Measurements from ENCODE around the gene MUC20. TPM values are rescaled to one million over a fixed set of nuclear protein-coding genes. Genes with fewer than 3 reads are reported as not detected.

Gene MUC20
- total and polyA plus RNA-seq, 2 donors (not counting 1 experiment from before 2014, with no cell fraction given) = 0.54 to 0.66 TPM

- no peak overlapping the region for H2AFZ ChIP-seq (ENCODE audit: low read length)
- no peak overlapping the region for H3K27ac ChIP-seq (ENCODE audit: insufficient read depth, low read length)
- no peak overlapping the region for H3K9ac ChIP-seq (ENCODE audit: insufficient read depth, low read length)
- no peak overlapping the region for H3K4me3 ChIP-seq (replicated peaks in 1 of 4; ENCODE audit: control extremely low read depth in 1 of 4, insufficient read depth in 1 of 4, low read depth in 3 of 4, low read length in 4 of 4)
- peaks cover 1% of the 10 kb centered on the region for H4K20me1 ChIP-seq (ENCODE audit: control insufficient read depth, extremely low read depth, insufficient read depth, low read length)
- H3K9me3 ChIP-seq (ENCODE audit: control insufficient read depth, insufficient read depth, low read depth, low read length) = no peaks in the 10 kb centered on the region
- H3K79me2 ChIP-seq (ENCODE audit: control insufficient read depth, insufficient read depth, low read length) = no peaks in the 10 kb centered on the region
- no peak overlapping the region for H3K4me2 ChIP-seq (ENCODE audit: extremely low read depth, insufficient read depth, low read length)
- TF ChIP-seq, protein P1, sequence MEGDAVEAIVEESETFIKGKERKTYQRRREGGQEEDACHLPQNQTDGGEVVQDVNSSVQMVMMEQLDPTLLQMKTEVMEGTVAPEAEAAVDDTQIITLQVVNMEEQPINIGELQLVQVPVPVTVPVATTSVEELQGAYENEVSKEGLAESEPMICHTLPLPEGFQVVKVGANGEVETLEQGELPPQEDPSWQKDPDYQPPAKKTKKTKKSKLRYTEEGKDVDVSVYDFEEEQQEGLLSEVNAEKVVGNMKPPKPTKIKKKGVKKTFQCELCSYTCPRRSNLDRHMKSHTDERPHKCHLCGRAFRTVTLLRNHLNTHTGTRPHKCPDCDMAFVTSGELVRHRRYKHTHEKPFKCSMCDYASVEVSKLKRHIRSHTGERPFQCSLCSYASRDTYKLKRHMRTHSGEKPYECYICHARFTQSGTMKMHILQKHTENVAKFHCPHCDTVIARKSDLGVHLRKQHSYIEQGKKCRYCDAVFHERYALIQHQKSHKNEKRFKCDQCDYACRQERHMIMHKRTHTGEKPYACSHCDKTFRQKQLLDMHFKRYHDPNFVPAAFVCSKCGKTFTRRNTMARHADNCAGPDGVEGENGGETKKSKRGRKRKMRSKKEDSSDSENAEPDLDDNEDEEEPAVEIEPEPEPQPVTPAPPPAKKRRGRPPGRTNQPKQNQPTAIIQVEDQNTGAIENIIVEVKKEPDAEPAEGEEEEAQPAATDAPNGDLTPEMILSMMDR (conservative IDR thresholded peaks at IDR 0.05 in 1 of 2, IDR thresholded peaks at IDR 0.05 in 1 of 2; ENCODE audit: low read depth in 1 of 2, low read length in 2 of 2) = no peak
- no peak for TF ChIP-seq EZH2 (IDR thresholded peaks at IDR 0.05; ENCODE audit: low read length, missing control alignments)
- no peaks in the 10 kb centered on the region for H3K36me3 ChIP-seq (ENCODE audit: control insufficient read depth, insufficient read depth, low read length)
- no peaks in the 10 kb centered on the region for H3K27me3 ChIP-seq (ENCODE audit: control insufficient read depth, insufficient read depth, low read length)
- no peaks in the 10 kb centered on the region for H3K4me1 ChIP-seq (ENCODE audit: control insufficient read depth, extremely low read depth, insufficient read depth, low read length)
- no peak for DNase-seq (ENCODE audit: low read depth in 2 of 2)
These were observed 16.3 kb upstream of the MUC20 start for GRCh38 chr3:195704433-195704999.

GRCh38 chr3:195705081-195705991 lies 15.4 kb upstream of the MUC20 start:
- DNase-seq (ENCODE audit: low read depth in 2 of 2) = no peak
- peaks cover 1% of the 10 kb centered on the region for H4K20me1 ChIP-seq (ENCODE audit: control insufficient read depth, extremely low read depth, insufficient read depth, low read length)
- TF ChIP-seq, protein P1 (conservative IDR thresholded peaks at IDR 0.05 in 1 of 2, IDR thresholded peaks at IDR 0.05 in 1 of 2; ENCODE audit: low read depth in 1 of 2, low read length in 2 of 2) = no peak
- TF ChIP-seq EZH2 (IDR thresholded peaks at IDR 0.05; ENCODE audit: low read length, missing control alignments) = no peak
- no peak overlapping the region for H3K9ac ChIP-seq (ENCODE audit: insufficient read depth, low read length)
- no peaks in the 10 kb centered on the region for H3K4me1 ChIP-seq (ENCODE audit: control insufficient read depth, extremely low read depth, insufficient read depth, low read length)
- no peaks in the 10 kb centered on the region for H3K9me3 ChIP-seq (ENCODE audit: control insufficient read depth, insufficient read depth, low read depth, low read length)
- no peaks in the 10 kb centered on the region for H3K36me3 ChIP-seq (ENCODE audit: control insufficient read depth, insufficient read depth, low read length)
- H3K4me2 ChIP-seq (ENCODE audit: extremely low read depth, insufficient read depth, low read length) = no peak overlapping the region
- H3K79me2 ChIP-seq (ENCODE audit: control insufficient read depth, insufficient read depth, low read length) = no peaks in the 10 kb centered on the region
- no peak overlapping the region for H2AFZ ChIP-seq (ENCODE audit: low read length)
- no peak overlapping the region for H3K27ac ChIP-seq (ENCODE audit: insufficient read depth, low read length)
- H3K4me3 ChIP-seq (replicated peaks in 1 of 4; ENCODE audit: control extremely low read depth in 1 of 4, insufficient read depth in 1 of 4, low read depth in 3 of 4, low read length in 4 of 4) = no peak overlapping the region
- no peaks in the 10 kb centered on the region for H3K27me3 ChIP-seq (ENCODE audit: control insufficient read depth, insufficient read depth, low read length)

GRCh38 chr3:195708061-195708460 lies 12.7 kb upstream of the MUC20 start:
- Histone ChIP-seq H4K20me1 (ENCODE audit: control insufficient read depth, extremely low read depth, insufficient read depth, low read length) (peaks cover 1% of the 10 kb centered on the region), H3K79me2 (ENCODE audit: control insufficient read depth, insufficient read depth, low read length) (no peaks in the 10 kb centered on the region), H3K4me2 (ENCODE audit: extremely low read depth, insufficient read depth, low read length) (no peak overlapping the region), H3K4me1 (ENCODE audit: control insufficient read depth, extremely low read depth, insufficient read depth, low read length) (no peaks in the 10 kb centered on the region), H3K4me3 (replicated peaks in 1 of 4; ENCODE audit: control extremely low read depth in 1 of 4, insufficient read depth in 1 of 4, low read depth in 3 of 4, low read length in 4 of 4) (no peak overlapping the region), H2AFZ (ENCODE audit: low read length) (no peak overlapping the region), H3K9ac (ENCODE audit: insufficient read depth, low read length) (no peak overlapping the region), H3K36me3 (ENCODE audit: control insufficient read depth, insufficient read depth, low read length) (no peaks in the 10 kb centered on the region), H3K9me3 (ENCODE audit: control insufficient read depth, insufficient read depth, low read depth, low read length) (no peaks in the 10 kb centered on the region), H3K27me3 (ENCODE audit: control insufficient read depth, insufficient read depth, low read length) (no peaks in the 10 kb centered on the region), H3K27ac (ENCODE audit: insufficient read depth, low read length) (no peak overlapping the region)
- TF ChIP-seq EZH2 (IDR thresholded peaks at IDR 0.05; ENCODE audit: low read length, missing control alignments) = no peak
- TF ChIP-seq, protein P1 (conservative IDR thresholded peaks at IDR 0.05 in 1 of 2, IDR thresholded peaks at IDR 0.05 in 1 of 2; ENCODE audit: low read depth in 1 of 2, low read length in 2 of 2) = no peak
- DNase-seq (ENCODE audit: low read depth in 2 of 2) = no peak
